Measurements from ENCODE around the gene CDK6.

CDK6 gene

DNA sequence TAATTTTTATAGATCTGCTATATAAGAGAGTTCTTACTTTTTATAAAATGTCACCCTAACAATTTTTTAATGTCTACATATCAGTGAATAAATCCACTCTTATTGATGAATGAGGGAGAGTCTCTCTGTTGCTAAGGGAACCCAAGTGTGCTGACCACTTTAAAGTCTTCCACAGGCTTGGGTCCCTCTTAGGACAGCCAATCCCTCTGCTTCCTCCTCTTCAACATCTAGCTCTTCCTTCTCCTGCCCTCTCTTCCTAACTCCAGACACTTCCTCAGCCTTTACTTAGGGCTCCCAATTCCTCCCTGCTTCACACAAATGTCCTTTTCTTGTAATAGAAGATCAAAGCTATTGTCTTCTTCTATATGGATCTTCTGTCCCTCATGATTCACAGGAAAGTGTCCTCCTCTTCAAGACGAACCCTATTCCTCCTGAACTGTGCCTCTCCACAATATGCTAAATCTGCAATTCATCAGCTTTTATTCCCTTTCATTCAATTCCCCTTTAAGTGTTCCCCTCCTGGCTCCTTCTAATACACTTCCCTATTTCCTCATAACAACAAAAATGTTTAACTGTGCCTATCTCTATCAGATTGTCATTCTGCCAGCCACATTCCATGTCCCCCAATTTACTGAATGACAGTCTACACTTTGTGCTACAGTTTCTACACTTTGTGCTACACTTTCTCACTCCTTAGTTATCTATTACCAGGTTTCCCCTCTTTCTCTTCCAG is 37.7 kb downstream of the CDK6 start:
- in situ Hi-C loops (cut with HindIII; ENCODE audit: low sequenced_read_pairs) = no loop called here

DNA sequence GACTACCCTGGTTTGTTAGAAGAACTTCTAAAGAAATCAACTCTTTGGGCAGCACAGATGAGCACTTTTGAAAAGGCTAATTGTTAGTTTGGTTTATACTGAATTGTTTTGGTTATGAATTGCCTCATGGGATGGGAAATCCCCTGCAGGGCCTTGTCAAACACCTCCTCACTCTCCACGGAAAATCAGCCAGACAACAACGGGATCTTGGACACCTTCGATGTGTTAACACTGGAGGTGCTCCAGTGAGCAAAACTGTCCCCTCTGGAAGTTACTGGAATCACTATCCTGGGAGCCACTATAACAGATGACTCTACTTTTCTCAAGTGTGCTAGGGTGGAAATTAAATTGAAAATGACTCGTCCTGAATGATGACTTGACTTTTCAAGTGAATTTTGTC is 38.7 kb downstream of the CDK6 start:
- in situ Hi-C loops (cut with HindIII; ENCODE audit: low sequenced_read_pairs) = no loop called here

DNA sequence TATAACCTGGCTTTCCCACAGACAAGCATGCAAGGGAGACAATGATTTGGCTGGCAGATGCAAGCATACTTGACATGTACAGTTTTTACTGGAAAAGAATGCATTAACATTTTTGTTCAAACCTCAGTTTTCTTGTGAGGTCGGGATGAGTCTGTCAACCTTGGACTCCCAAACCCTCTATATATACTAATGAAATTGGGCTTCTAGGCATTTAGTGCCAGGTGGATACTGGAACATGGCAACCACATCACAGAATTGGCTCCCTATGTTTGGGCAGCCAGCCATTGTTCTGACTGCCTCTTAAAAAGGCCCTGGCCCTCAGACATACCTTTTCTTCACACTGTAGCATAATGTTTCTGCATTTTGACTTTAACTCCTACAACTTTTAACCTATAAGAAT is 39.1 kb downstream of the CDK6 start:
- in situ Hi-C loops (cut with HindIII; ENCODE audit: low sequenced_read_pairs) = no loop called here

DNA sequence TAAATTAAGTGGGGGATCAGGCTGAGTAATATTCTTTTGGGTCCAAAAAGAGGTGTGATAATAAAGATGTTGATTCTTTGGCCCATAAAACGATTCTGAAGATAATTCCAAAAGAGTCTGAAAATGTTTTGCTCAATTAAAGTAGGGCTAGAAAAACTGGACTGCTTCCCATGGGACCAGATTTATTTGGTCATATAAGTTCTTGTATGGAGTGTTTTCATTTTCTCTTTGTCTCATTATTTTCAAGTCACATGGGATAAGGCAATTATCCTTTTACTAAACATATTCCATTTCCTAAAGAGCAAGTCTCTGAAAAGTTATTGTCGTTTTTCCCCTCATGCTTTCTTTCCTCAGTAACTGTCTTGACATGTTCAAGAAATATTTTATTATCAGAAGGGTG is 41.5 kb downstream of the CDK6 start:
- in situ Hi-C loops (cut with HindIII; ENCODE audit: low sequenced_read_pairs) = no loop called here

DNA sequence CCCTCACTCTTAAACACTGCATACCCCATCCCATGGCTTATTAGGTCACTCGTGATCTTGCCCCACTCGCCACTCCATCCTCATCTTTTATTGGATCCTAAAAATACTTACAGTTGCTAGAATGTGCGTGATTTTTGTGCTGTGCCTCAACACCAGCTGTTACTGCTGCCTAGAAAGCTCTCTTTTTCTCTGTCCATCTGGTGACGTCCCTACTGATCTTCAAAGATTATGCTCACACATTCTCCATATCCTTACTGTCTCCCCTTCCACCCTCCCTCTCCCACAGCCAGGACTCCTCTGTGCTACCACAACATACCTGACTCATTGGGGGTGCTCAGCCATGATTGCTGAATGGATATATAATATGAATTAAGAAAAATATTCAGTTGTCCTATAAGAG is 42.0 kb downstream of the CDK6 start:
- in situ Hi-C loops (cut with HindIII; ENCODE audit: low sequenced_read_pairs) = no loop called here

DNA sequence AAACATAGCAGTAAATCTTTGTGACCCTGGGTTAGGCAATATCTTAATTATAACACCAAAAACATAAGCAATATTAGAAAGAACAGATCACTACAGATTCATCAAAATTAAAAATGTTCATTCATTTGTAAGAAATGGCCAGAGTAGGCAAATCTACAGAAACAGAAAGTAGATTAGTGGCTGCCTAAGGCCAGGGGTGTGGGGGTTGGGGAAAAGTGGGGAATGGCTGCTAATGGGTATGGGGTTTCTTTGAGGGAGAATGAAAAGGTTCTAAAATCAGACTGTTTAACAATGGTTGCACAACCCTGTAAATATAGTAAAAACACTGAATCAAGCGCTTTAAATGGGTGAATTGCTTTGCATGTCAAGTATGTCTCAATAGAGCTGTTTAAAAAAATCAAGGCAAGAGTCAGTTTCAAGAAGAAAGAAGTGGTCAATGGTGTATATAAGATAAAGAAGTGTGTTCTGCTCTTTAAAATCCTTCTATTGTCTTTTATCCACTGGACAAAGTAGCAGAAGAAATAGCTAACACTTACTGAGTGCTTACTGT is 42.6 kb downstream of the CDK6 start:
- in situ Hi-C loops (cut with HindIII; ENCODE audit: low sequenced_read_pairs) = no loop called here

DNA sequence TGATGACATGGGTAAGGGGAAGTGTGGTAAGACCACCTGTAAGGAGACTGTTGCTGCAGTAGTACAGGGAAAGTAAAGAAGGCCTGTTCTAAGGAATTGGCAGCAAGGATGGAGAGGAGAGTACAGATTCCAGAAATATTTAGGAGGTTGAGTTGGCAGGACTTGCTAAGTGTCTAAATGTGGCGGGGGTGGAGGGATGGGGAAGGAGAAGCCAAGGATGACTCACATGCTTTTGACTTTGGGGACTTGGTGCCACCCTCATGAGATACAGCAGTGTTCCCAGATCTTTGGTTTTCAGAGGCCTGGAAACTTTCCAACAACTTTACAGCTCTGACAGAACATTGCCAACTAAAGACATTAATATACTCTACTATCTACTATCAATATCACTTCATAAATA is 45.4 kb downstream of the CDK6 start:
- in situ Hi-C loops (cut with HindIII; ENCODE audit: low sequenced_read_pairs) = no loop called here

DNA sequence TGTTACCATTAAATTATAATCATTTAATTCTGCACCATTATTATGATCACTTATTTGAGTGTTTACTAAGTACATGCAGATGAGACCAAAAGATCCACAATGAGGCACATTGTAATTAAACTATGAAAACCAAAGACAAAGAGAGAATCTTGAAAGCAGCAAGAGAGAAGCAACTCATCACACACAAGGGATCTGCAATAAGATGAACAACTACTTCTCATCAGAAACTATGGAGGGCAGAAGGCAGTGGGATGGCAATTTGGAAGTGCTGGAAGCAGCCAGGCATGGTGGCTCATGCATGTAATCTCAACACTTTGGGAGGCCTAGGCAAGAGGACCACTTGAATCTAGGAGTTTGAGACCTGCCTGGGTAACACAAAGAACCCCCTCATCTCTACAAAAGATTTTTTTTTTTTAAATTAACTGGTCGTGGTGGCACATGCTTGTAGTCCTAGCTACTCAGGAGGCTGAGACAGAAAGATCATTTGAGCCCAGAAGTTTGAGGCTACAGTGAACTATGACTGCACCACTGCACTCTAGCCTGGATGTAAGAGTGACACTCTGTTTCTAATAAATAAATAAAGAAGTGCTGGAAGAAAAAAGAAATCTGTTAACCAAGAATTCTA is 47.7 kb downstream of the CDK6 start:
- in situ Hi-C loops (cut with HindIII; ENCODE audit: low sequenced_read_pairs) = no loop called here

DNA sequence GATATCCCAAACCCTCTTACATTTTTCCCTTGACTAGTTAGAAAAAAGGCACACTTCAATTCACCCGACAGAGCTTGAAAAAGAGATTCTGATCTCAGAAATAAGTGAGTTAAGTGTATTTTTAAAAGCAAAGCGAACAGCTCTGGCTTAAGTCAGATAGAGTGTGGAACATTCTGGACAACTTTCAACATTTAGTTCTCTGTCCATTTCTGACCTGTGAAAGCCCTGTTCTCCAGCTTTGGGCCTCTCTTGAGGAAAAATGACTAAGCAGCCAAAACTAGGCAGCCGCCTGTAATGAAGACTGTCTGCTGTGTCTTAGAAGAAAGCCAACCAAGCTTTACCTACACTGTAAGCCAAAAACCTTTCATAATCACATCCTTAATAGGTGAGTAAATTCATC is 50.5 kb downstream of the CDK6 start:
- in situ Hi-C loops (cut with HindIII; ENCODE audit: low sequenced_read_pairs) = no loop called here

DNA sequence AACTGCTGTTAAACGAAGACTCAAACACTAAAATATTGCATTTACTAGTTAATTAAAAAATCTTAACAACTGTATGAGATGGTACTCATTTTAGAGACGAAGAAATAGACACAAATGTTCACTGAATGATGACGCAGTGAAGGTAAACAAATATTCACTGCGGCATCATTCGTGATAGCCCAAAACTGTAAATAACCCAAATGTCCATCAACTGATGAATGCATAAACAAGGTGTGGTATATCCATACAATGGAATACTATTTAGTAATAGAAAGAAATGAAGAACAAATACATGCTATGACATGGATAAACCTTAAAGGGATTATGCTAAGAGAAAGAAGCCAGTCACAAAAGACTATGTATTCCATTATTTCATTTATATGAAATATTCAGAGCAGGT is 51.4 kb downstream of the CDK6 start:
- in situ Hi-C loops (cut with HindIII; ENCODE audit: low sequenced_read_pairs) = no loop called here

DNA sequence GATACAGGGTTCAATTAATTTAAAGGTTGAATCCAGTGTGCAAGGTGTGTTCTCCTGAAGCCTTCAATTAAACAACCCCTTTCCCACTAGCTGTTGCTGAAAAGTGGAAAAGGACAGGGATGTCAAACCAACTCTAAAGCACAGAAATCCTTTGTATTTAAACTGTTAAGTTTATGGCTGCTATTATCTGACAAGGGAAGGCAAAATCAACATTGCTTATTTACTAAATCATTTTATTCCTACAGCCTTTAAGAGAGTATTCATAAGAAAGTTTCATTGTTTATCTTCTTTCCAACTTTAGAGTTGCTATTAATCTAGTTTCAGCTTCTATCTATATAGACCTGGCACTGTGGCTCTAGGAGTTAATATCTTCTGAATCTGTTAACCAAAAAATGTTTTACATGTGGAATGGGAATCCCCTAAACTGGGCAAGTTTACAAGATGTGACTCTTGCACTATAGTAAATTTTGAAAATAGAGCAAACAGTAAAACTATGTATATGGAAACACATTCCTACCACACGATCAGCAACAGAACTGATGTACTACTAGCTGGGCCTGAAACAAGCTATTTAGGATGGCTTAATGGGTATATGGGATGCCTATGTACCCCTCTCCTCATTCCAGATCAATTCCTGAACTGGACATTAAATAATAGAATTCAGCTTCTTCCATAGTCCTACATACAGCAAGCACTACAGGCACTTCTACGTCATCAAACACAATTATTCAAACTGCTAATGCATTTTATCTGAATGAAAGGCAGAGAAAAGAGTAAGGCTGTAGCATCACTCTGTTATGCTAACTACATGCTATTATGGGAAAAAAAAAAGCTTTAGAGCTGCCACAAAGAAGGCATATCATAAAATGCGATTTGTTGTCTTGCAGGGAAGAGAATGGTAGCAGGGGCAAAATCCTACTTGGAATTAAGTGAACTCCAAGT is 52.8 kb downstream of the CDK6 start:
- in situ Hi-C loops (cut with HindIII; ENCODE audit: low sequenced_read_pairs) = no loop called here

DNA sequence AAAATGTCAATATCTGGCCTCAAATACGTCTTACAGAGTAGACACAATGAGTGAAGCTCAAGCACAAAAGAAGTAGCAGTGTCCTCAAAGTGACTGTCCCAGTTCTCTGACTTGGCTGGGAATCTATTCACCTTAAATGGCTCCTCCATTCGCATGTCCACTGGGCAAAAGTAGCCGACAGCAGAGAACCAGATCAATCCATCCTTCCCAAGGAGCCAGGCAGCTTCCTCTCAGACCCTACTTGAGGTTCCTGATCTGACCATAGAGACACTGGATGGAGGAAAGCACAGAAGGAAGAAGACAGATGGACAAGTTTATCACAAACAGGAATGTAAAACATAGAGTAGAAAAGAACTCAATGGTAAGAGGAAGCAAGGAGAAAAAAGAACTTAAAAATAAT is 53.5 kb downstream of the CDK6 start:
- in situ Hi-C loops (cut with HindIII; ENCODE audit: low sequenced_read_pairs) = no loop called here

DNA sequence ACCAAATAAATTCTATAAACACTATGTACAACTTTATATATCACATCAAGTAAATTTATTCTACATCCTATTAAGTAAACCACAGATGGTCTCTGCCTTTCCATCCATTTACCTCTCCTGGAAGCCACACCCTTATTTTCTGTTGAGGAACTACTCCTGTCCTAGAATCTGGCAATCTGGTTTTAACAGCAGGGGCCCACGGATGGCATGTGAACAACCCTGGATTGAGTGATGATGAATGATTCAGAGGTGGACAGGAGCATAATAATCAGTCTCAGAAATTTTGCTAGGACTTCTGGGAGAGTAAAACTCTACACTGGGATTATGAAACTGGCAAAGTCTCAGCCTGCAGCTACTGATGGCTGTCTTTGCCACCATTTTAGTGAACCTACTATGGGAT is 54.1 kb downstream of the CDK6 start:
- in situ Hi-C loops (cut with HindIII; ENCODE audit: low sequenced_read_pairs) = no loop called here

DNA sequence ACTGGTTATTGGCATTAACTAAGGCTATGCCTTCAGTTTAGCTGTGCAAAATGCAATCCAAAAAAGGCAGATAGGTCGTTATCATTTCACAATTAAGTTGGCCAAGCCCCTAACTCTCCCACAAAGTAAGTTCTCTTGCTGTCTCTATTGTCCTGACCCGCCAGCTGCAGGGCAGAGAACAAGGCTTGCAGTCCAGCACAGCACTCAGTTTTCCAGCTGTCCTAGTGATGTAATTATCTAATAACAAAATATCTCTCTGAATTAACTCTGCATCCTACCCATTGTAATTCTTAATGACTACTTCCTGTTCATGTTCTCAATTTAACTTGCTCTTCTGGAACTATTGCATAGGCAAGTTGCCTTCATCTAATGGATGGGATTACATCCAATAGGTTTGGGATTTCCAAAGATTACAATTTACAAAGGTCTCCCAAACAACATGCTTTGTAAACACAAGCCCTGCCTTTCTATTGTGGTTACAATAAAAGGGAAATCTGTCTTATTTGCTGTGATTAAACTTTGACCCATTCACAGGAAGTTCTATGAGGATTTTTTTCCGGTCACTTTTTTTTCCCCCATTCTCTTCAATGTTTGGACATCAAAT is 55.2 kb downstream of the CDK6 start:
- in situ Hi-C loops (cut with HindIII; ENCODE audit: low sequenced_read_pairs) = no loop called here

DNA sequence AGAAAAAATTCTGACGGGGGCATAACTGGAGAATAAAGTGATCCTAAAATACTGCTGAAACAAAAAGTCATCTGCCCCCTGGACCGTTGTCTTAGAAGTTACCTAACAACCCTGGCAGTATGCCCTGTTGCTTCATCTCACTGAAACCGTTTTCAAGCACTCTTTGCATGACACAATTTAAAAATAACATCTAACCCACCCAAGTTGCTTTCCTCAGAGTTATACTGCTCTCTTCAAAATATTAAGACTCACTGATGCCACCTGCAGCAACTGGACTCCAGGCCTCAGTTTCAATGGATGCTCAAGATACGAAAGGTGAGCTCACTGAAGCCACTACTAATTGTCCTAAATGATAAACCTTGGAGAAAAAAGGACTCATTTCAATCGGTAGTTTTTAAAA is 57.4 kb downstream of the CDK6 start:
- in situ Hi-C loops (cut with HindIII; ENCODE audit: low sequenced_read_pairs) = no loop called here

DNA sequence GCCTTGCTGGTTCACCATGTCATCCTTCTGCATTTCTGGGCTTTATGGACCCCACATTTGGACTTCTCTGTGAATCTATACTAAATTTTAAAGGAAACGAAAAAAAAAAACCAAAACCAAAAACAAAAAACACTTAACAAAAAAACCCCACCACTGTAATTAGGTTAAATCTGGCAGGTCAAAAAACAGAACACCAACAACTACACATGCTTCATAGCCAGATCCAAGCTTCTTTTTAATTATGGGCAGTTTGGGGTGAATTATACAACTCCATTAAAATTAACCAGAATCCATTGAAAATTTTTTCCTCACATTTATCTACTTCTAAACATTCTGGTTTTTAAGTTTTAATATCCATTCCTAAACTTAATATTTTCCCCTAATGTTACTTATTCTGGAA is 58.4 kb downstream of the CDK6 start:
- in situ Hi-C loops (cut with HindIII; ENCODE audit: low sequenced_read_pairs) = no loop called here

DNA sequence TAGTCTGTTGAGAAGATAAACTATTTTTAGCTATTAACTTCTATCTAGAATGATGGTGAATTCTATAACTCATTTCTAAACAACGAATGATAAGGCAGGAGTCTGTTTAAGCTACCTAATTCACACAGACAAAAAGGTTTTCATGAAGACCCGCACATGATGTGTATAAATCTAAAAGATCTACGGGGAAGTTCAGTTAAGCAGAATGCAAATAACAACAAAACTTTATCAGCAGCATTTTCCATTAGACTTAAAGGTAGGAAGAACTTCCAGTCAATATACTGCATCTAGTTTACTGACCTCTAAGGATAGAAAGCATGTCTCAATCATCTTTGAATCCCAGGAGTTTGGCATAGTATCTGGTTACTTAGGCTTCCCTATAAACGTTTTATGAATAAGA is 62.6 kb downstream of the CDK6 start:
- in situ Hi-C loops (cut with HindIII; ENCODE audit: low sequenced_read_pairs) = no loop called here

DNA sequence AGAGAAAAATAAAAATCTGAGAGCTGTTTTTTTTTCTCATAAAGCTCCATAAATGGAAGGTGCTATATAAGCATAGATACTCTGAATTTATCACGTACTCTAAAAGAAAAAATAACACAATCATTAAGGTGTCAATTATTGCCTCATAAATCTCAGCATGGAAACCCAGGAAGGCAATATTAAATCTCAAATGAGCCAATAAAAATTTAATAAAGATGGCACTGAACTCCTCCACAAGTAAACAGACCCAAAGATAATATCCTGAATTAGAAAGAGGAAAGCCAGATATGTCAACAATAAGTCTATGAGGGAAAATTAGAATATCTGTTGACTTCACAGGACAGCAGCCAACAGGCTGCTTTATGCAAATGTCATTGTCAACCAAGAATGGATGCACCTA is 66.5 kb downstream of the CDK6 start:
- in situ Hi-C loops (cut with HindIII; ENCODE audit: low sequenced_read_pairs) = no loop called here

DNA sequence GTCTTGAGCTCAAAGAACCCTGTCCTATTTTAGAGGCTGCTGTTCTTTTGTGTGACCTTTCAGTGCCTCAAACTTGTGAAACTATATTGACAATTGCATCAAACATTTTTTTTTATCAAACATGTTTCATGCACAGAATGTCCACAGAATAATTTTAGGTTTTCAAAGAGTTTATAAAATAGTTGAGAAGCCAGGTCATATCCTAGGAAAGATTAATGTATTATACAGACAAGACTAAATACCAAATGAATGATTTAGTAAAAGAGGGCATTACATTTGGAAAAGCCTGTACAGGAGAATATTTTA is 67.0 kb downstream of the CDK6 start:
- in situ Hi-C loops (cut with HindIII; ENCODE audit: low sequenced_read_pairs) = no loop called here

DNA sequence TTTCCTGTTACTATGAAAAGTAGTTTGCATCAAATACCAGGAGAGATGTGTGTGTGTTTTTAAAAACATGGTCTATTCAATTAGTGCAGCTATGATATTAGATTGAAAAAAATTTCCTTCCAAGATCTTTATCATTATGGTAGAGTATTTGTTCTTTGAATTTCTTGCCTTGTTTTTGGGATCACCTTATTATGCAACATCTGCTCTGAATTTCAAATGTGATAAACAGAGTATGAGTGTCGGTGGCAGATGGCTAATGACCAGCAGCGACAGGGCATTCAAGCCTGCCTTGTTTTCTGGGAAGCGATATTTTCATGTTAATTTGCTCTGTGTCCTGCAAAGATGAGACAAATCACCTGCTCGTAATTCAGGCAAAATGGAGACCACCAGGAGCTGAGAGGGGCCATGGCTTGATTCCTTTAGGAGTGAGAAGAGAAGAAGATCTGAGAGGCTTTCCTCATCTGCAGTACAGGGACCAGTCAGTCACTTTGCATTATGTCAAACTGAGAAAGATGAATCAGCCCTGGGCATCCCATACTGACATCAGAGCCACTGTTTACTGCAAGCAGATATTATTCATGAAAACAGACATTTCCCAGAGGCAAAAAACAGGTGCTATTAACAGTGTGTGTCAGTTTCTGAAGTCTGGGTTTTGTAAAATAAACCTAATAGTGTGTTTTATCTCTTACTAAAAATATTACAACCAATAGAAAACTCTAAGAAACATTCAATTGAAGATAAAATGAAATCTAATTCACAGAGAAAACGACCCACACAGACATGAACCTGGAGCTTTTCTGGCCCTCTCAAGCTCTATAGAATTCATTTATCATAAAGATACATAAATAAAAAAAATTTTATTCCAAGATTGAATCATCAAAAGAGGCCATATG is 67.6 kb downstream of the CDK6 start:
- in situ Hi-C loops (cut with HindIII; ENCODE audit: low sequenced_read_pairs) = no loop called here
